Panc1 (cell line): ENCODE data around the gene COPZ2. TPM values are rescaled to one million over a fixed set of nuclear protein-coding genes. Genes with fewer than 3 reads are reported as not detected.
"Not testable (repeated sequence)": the region's sequence is repeated elsewhere in the genome, so short reads cannot be mapped to it uniquely, and the experiment has no call there.

Experiments used
- ATAC-seq: fragments of 200-7000 bp; cut with Tn5 transposase; 2 replicates; pipeline ENCODE4 v1.9.1; 2020; ENCODE audit warnings: mild to moderate bottlenecking, moderate library complexity
- BruUV-seq: library from RNA; stranded (reverse); fragments of 400-500 nt; replicated peaks from 2 replicates; lab custom pipeline; 2021; lab: Mats Ljungman, UMichigan
- CTCF ChIA-PET: fragments of 300-600 bp; sonication (Branson Sonifier 250); formaldehyde crosslinking; loops from one replicate; lab custom pipeline; 2022; ENCODE audit warnings: antibody characterized with exemption; lab: Charles Lee
- POLR2A ChIA-PET: fragments of 300-600 bp; sonication (Branson Sonifier 250); formaldehyde crosslinking; loops from one replicate; lab custom pipeline; 2022; ENCODE audit warnings: antibody characterized with exemption; lab: Charles Lee
- DNase-seq: peaks from one replicate; pipeline ENCODE4 v3.0.0-alpha.2; 2010; ENCODE audit warnings: low read depth, low spot score
- H3K27ac ChIP-seq: 2 replicates; pipeline ENCODE4 v1.5.1; 2011; ENCODE audit warnings: mild to moderate bottlenecking, low read length, inconsistent platforms
- H3K27me3 ChIP-seq: fragments of 200-500 bp; sonication (Bioruptor generic); 2 replicates; pipeline ENCODE4 v1.6.0; 2014; ENCODE audit warnings: low read length, inconsistent platforms; ENCODE audit not compliant: control insufficient read depth, insufficient read depth
- H3K36me3 ChIP-seq: fragments of 200-500 bp; sonication (Bioruptor generic); 2 replicates; pipeline ENCODE4 v1.5.1; 2014; ENCODE audit warnings: inconsistent platforms, mild to moderate bottlenecking, low read length, moderate library complexity; ENCODE audit not compliant: control insufficient read depth, insufficient read depth
- H3K4me1 ChIP-seq: 2 replicates; pipeline ENCODE4 v1.5.1; 2011; ENCODE audit warnings: inconsistent platforms, mild to moderate bottlenecking, low read length, moderate library complexity; ENCODE audit not compliant: control insufficient read depth, insufficient read depth
- H3K4me3 ChIP-seq, 2 experiments: 2 replicates each; pipeline ENCODE4 v1.5.1; 2011 to 2012; ENCODE audit warnings: low read depth in 2 of 2, low read length in 2 of 2, mild to moderate bottlenecking in 2 of 2, inconsistent platforms in 1 of 2, moderate library complexity in 1 of 2
- H3K9me3 ChIP-seq: fragments of 200-500 bp; sonication (Bioruptor generic); 2 replicates; pipeline ENCODE4 v1.5.1; 2014; ENCODE audit warnings: low read depth, mild to moderate bottlenecking, inconsistent platforms, low read length, moderate library complexity; ENCODE audit not compliant: control insufficient read depth, insufficient read depth
- POLR2AphosphoS5 ChIP-seq: IDR thresholded peaks from 2 replicates; pipeline ENCODE4 v1.6.1; 2012; ENCODE audit warnings: mild to moderate bottlenecking, low read depth, low read length, moderate library complexity
- SIN3A ChIP-seq: IDR thresholded peaks from 2 replicates; pipeline ENCODE4 v1.6.1; 2012; ENCODE audit warnings: low read depth, mild to moderate bottlenecking, low read length, moderate library complexity, borderline replicate concordance; ENCODE audit not compliant: insufficient read depth
- TCF7L2 ChIP-seq: IDR thresholded peaks from 2 replicates; pipeline ENCODE4 v1.6.1; 2011; ENCODE audit warnings: mild to moderate bottlenecking, low read depth, low read length, inconsistent platforms
- in situ Hi-C: cut with HindIII; loops from 2 replicates; pipeline ENCODE4 v1.10.0; 2016; ENCODE audit warnings: low sequenced_read_pairs, low pct_unique_long_range_greater_than_20kb
- intact Hi-C: fragments of 100-400 bp; cut with micrococcal nuclease; formaldehyde crosslinking; loops from one replicate; pipeline ENCODE4 v1.10.0; 2022; ENCODE audit not compliant: unreplicated experiment
- total RNA-seq: library from RNA; stranded (reverse); gene quantifications from one replicate; pipeline ENCODE4 v1.2.1, GENCODE V29; 2021; ENCODE audit not compliant: unreplicated experiment
- TF ChIP-seq, protein P1 (sequence below): fragments of 450-650 bp; IDR thresholded peaks from 2 replicates; pipeline ENCODE4 v1.5.1; 2017; ENCODE audit warnings: mild to moderate bottlenecking
- TF ChIP-seq, protein P2 (sequence below), 2 experiments: IDR thresholded peaks; 2 replicates each; pipeline ENCODE4 v1.6.1; 2011 to 2012; ENCODE audit warnings: low read depth in 2 of 2, control low read depth in 1 of 2, low read length in 1 of 2, mild to moderate bottlenecking in 1 of 2, moderate library complexity in 1 of 2; ENCODE audit not compliant: insufficient read depth in 1 of 2

COPZ2 gene
- total RNA-seq, 1 experiment from 2014 or later, result 5.4 TPM

DNA sequence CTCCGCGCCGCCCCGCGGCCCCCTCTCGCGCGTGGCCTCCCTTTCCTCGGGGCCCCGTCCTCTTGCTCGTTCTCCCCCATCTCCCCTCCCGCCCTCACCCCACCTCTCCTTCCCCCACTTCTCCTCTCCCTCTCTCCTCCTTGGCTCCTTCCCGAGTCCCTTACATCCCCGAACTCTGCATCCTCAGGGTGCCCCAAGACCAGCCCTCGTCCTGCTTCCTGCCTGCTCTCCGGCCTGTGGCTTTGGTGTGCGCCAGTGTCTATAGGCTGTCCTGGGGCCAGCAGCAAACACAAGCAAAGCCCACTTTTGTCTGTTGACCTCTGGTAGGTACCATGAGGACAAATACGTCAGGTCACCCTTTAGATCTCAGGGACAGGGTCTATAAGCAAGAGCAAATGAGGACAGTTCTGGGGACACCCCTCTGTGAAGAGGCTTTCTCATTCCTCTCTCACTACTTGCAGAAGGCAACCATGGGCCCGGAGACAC, 284 bp upstream of the COPZ2 start:
- TF ChIP-seq TCF7L2, result no peak
- TF ChIP-seq SIN3A, result no peak
- TF ChIP-seq, protein P1, sequence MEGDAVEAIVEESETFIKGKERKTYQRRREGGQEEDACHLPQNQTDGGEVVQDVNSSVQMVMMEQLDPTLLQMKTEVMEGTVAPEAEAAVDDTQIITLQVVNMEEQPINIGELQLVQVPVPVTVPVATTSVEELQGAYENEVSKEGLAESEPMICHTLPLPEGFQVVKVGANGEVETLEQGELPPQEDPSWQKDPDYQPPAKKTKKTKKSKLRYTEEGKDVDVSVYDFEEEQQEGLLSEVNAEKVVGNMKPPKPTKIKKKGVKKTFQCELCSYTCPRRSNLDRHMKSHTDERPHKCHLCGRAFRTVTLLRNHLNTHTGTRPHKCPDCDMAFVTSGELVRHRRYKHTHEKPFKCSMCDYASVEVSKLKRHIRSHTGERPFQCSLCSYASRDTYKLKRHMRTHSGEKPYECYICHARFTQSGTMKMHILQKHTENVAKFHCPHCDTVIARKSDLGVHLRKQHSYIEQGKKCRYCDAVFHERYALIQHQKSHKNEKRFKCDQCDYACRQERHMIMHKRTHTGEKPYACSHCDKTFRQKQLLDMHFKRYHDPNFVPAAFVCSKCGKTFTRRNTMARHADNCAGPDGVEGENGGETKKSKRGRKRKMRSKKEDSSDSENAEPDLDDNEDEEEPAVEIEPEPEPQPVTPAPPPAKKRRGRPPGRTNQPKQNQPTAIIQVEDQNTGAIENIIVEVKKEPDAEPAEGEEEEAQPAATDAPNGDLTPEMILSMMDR, result no peak
- no peak for TF ChIP-seq POLR2AphosphoS5
- TF ChIP-seq, protein P2, sequence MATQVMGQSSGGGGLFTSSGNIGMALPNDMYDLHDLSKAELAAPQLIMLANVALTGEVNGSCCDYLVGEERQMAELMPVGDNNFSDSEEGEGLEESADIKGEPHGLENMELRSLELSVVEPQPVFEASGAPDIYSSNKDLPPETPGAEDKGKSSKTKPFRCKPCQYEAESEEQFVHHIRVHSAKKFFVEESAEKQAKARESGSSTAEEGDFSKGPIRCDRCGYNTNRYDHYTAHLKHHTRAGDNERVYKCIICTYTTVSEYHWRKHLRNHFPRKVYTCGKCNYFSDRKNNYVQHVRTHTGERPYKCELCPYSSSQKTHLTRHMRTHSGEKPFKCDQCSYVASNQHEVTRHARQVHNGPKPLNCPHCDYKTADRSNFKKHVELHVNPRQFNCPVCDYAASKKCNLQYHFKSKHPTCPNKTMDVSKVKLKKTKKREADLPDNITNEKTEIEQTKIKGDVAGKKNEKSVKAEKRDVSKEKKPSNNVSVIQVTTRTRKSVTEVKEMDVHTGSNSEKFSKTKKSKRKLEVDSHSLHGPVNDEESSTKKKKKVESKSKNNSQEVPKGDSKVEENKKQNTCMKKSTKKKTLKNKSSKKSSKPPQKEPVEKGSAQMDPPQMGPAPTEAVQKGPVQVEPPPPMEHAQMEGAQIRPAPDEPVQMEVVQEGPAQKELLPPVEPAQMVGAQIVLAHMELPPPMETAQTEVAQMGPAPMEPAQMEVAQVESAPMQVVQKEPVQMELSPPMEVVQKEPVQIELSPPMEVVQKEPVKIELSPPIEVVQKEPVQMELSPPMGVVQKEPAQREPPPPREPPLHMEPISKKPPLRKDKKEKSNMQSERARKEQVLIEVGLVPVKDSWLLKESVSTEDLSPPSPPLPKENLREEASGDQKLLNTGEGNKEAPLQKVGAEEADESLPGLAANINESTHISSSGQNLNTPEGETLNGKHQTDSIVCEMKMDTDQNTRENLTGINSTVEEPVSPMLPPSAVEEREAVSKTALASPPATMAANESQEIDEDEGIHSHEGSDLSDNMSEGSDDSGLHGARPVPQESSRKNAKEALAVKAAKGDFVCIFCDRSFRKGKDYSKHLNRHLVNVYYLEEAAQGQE (IDR thresholded peaks at IDR 0.05; ENCODE audit: insufficient read depth in 1 of 2, low read depth in 2 of 2, low read length in 1 of 2), result no peak
- peak overlapping the region; percentile 20 to 40; a peak in 3 of 4 replicates for H3K4me3 ChIP-seq
- in situ Hi-C loops (no loop called here), intact Hi-C loops (no loop called here)
- no peak overlapping the region for H3K27ac ChIP-seq
- DNase-seq (no peak), ATAC-seq (peak; percentile 67)
- POLR2A ChIA-PET, result no interaction called here
- no peaks in the 10 kb centered on the region for H3K36me3 ChIP-seq
- CTCF ChIA-PET, result no interaction called here
- no TSS peak for BruUV-seq
- H3K9me3 ChIP-seq, result no peaks in the 10 kb centered on the region
- peaks cover 11% of the 10 kb centered on the region for H3K4me1 ChIP-seq
- peaks cover 5% of the 10 kb centered on the region; the same call in 1 of the 2 replicates for H3K27me3 ChIP-seq

DNA sequence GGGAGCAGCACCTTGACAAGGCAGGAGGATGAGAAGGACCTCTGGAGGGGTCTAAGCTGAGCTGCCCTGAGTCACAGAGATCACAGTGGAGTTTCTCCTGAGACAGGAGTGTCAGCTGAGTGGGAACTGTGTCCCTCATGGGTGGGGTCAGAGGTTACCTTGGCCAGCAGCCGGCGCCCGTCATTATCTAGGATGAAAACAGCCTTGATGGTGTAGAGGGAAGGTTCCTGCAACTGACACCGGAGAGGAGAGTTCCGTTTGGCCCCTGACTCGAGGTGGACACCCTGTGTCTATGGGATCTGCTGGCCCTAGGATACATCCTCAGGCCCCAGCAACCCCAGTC, 933 bp downstream of the COPZ2 start:
- no TSS peak for BruUV-seq
- no peak for DNase-seq
- TF ChIP-seq POLR2AphosphoS5 (no peak), SIN3A (no peak)
- TF ChIP-seq, protein P2 (IDR thresholded peaks at IDR 0.05; ENCODE audit: insufficient read depth in 1 of 2, low read depth in 2 of 2, low read length in 1 of 2), result no peak
- in situ Hi-C loops (no loop called here), intact Hi-C loops (no loop called here)
- no peaks in the 10 kb centered on the region for H3K36me3 ChIP-seq
- H3K9me3 ChIP-seq, result no peaks in the 10 kb centered on the region
- H3K4me1 ChIP-seq, result peaks cover 11% of the 10 kb centered on the region
- ChIA-PET CTCF (interaction anchor here (2.4 kb wide), 1 partner anchor 11 kb away, joined by 7 read pairs; no protein-coding TSS in a partner anchor), POLR2A (interaction anchor here (0.5 kb wide), 1 partner anchor 122 kb away, joined by 7 read pairs; no protein-coding TSS in a partner anchor)
- peaks cover 5% of the 10 kb centered on the region; the same call in 1 of the 2 replicates for H3K27me3 ChIP-seq
- H3K4me3 ChIP-seq, result peak overlapping the region; percentile 50 to 67
- no peak for ATAC-seq
- no peak overlapping the region for H3K27ac ChIP-seq

DNA sequence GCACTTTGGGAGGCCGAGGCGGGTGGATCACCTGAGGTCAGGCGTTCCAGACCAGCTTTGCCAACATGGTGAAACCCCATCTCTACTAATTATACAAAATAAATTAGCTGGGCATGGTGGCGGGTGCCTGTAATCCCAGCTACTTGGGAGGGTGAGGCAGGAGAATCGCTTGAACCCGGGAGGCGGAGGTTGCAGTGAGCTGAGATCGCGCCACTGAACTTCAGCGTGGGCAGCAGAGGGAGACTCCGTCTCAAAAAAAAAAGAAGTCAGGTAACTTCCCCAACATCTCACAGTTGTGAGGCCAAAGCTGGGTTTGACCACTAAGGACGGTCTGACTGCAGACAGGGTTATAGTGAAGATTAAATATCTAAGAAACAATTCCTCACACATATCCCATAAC, 2.9 kb downstream of the COPZ2 start:
- in situ Hi-C loops, intact Hi-C loops, H3K27ac ChIP-seq, ATAC-seq, POLR2A ChIA-PET, H3K9me3 ChIP-seq, BruUV-seq, H3K36me3 ChIP-seq, DNase-seq, H3K4me3 ChIP-seq, H3K27me3 ChIP-seq: not testable (repeated sequence)
- CTCF ChIA-PET, result interaction anchor here (1.4 kb wide), 1 partner anchor 8 kb away, joined by 6 read pairs; no protein-coding TSS in a partner anchor
- peaks cover 14% of the 10 kb centered on the region for H3K4me1 ChIP-seq
